DOHH2 (cell line): ENCODE data around the gene LYZ.

Source experiments
- CTCF ChIP-seq: fragments of 200-600 bp; sonication (generic); IDR thresholded peaks from one replicate; pipeline ENCODE4 v1.5.1; 2014; ENCODE audit warnings: antibody characterized with exemption, mild to moderate bottlenecking, low read depth, low read length; ENCODE audit not compliant: poor library complexity, severe bottlenecking
- EZH2phosphoT487 ChIP-seq: fragments of 200-600 bp; sonication (generic); IDR thresholded peaks from 2 replicates; pipeline ENCODE4 v1.6.1; 2017; ENCODE audit warnings: borderline replicate concordance, mild to moderate bottlenecking, antibody characterized with exemption, low read length, moderate library complexity, mixed read lengths

- no peak for TF ChIP-seq CTCF
- no peak for TF ChIP-seq EZH2phosphoT487
Measured at GRCh38 chr12:69338120-69338859, 9.9 kb upstream of the LYZ start.
